ENCODE measurements around the gene WASF2. TPM values are rescaled to one million over a fixed set of nuclear protein-coding genes. Genes with fewer than 3 reads are reported as not detected.

WASF2 gene
- polyA plus RNA-seq, 1 donor from 2014 or later: 2.5 TPM

- Histone ChIP-seq H3K4me3 (ENCODE audit: low read length) (peak overlapping the region; percentile 64), H4K20me1 (ENCODE audit: insufficient read depth) (no peaks in the 10 kb centered on the region)
Measured at GRCh38 chr1:27365372-27366112, 124.4 kb downstream of the WASF2 start.

GRCh38 chr1:27364696-27365371, 125.1 kb downstream of the WASF2 start:
- Histone ChIP-seq H3K9ac (ENCODE audit: low read length) (no peak overlapping the region), H3K79me2 (replicated peaks; ENCODE audit: insufficient read depth, low read length) (no peaks in the 10 kb centered on the region), H3K4me2 (ENCODE audit: low read length) (no peak overlapping the region), H3K4me3 (ENCODE audit: low read length) (peak overlapping the region; percentile 64), H2AFZ (ENCODE audit: low read depth, low read length) (no peak overlapping the region), H3K27me3 (ENCODE audit: insufficient read depth, low read depth, low read length) (peaks cover 21% of the 10 kb centered on the region), H4K20me1 (ENCODE audit: insufficient read depth) (no peaks in the 10 kb centered on the region), H3K9me2 (ENCODE audit: insufficient read depth, low read length) (no peaks in the 10 kb centered on the region), H3K27ac (ENCODE audit: low read length) (no peak overlapping the region), H3K36me3 (ENCODE audit: insufficient read depth, low read length) (no peaks in the 10 kb centered on the region), H3K9me3 (ENCODE audit: low read length) (no peaks in the 10 kb centered on the region), H3F3A (ENCODE audit: insufficient read depth, low read length, poor library complexity, severe bottlenecking) (no peaks in the 10 kb centered on the region)
- no peak for TF ChIP-seq EZH2 (IDR thresholded peaks at IDR 0.05; ENCODE audit: borderline replicate concordance, insufficient read depth, low read length, poor library complexity, severe bottlenecking)
- no peak for TF ChIP-seq EP300 (conservative IDR thresholded peaks at IDR 0.05; ENCODE audit: poor library complexity, severe bottlenecking)
- no peak for TF ChIP-seq TAF1 (IDR thresholded peaks at IDR 0.05; ENCODE audit: low read depth)
- TF ChIP-seq CTCF (IDR thresholded peaks at IDR 0.05; ENCODE audit: poor library complexity, severe bottlenecking): no peak
- no peak for TF ChIP-seq MXI1 (conservative IDR thresholded peaks at IDR 0.05; ENCODE audit: poor library complexity, severe bottlenecking)
- TF ChIP-seq RAD21 (conservative IDR thresholded peaks at IDR 0.05): no peak
- no peak for TF ChIP-seq SMC3 (conservative IDR thresholded peaks at IDR 0.05; ENCODE audit: poor library complexity)
- no peak for TF ChIP-seq POLR2AphosphoS5 (IDR thresholded peaks at IDR 0.05)
- no peak for TF ChIP-seq REST (IDR thresholded peaks at IDR 0.05; ENCODE audit: borderline replicate concordance)

More at GRCh38 chr1:27365372-27366112, 124.4 kb downstream of the WASF2 start:
- H3K79me2 ChIP-seq (replicated peaks; ENCODE audit: insufficient read depth, low read length): no peaks in the 10 kb centered on the region
- no peak overlapping the region for H2AFZ ChIP-seq (ENCODE audit: low read depth, low read length)
- H3K9me3 ChIP-seq (ENCODE audit: low read length): no peaks in the 10 kb centered on the region
- no peaks in the 10 kb centered on the region for H3F3A ChIP-seq (ENCODE audit: insufficient read depth, low read length, poor library complexity, severe bottlenecking)
- peak overlapping the region; percentile 36 for H3K9ac ChIP-seq (ENCODE audit: low read length)
- TF ChIP-seq EZH2 (IDR thresholded peaks at IDR 0.05; ENCODE audit: borderline replicate concordance, insufficient read depth, low read length, poor library complexity, severe bottlenecking) (no peak), CTCF (IDR thresholded peaks at IDR 0.05; ENCODE audit: poor library complexity, severe bottlenecking) (no peak), POLR2AphosphoS5 (IDR thresholded peaks at IDR 0.05) (no peak), TAF1 (IDR thresholded peaks at IDR 0.05; ENCODE audit: low read depth) (no peak)
- no peaks in the 10 kb centered on the region for H3K36me3 ChIP-seq (ENCODE audit: insufficient read depth, low read length)
- H3K9me2 ChIP-seq (ENCODE audit: insufficient read depth, low read length): no peaks in the 10 kb centered on the region
- peaks cover 14% of the 10 kb centered on the region for H3K27me3 ChIP-seq (ENCODE audit: insufficient read depth, low read depth, low read length)
- H3K4me2 ChIP-seq (ENCODE audit: low read length): peak overlapping the region; percentile 55
- H3K27ac ChIP-seq (ENCODE audit: low read length): no peak overlapping the region
